Neutrophil (primary cell): ENCODE data around the gene TEX14.

ENCODE experiments used
- H3K27ac ChIP-seq: fragments of 200-600 bp; sonication (generic); 2 replicates; pipeline ENCODE4 v1.5.1; 2016; ENCODE audit warnings: mild to moderate bottlenecking, moderate library complexity
- H3K27me3 ChIP-seq: fragments of 200-600 bp; sonication (generic); 2 replicates; pipeline ENCODE4 v1.6.0; 2016; ENCODE audit warnings: mild to moderate bottlenecking
- H3K36me3 ChIP-seq: fragments of 200-600 bp; sonication (generic); 2 replicates; pipeline ENCODE4 v1.5.1; 2017
- H3K4me1 ChIP-seq, 2 experiments: fragments of 200-600 bp in 1 of 2; sonication (generic) in 1 of 2; 1 replicate in 1 of 2; 2 replicates in 1 of 2; pipeline versions ENCODE4 v1.5.1 to v1.6.1; 2013 to 2016; ENCODE audit warnings: low read depth in 1 of 2, low read length in 1 of 2, mild to moderate bottlenecking in 1 of 2, moderate library complexity in 1 of 2; ENCODE audit not compliant: control insufficient read depth in 1 of 2, insufficient read depth in 1 of 2
- H3K4me3 ChIP-seq, 2 experiments: fragments of 200-600 bp in 1 of 2; sonication (generic) in 1 of 2; 1 replicate in 1 of 2; 2 replicates in 1 of 2; pipeline ENCODE4 v1.5.1; 2013 to 2016; ENCODE audit warnings: low read depth in 1 of 2, low read length in 1 of 2, mild to moderate bottlenecking in 1 of 2, moderate library complexity in 1 of 2
- H3K9me3 ChIP-seq: fragments of 200-600 bp; sonication (generic); 2 replicates; pipeline ENCODE4 v1.5.1; 2016
- TF ChIP-seq, protein P1 (sequence below): fragments of 200-600 bp; sonication (generic); IDR thresholded peaks from 2 replicates; pipeline ENCODE4 v1.5.1; 2016; ENCODE audit warnings: antibody characterized with exemption

Gene TEX14

DNA sequence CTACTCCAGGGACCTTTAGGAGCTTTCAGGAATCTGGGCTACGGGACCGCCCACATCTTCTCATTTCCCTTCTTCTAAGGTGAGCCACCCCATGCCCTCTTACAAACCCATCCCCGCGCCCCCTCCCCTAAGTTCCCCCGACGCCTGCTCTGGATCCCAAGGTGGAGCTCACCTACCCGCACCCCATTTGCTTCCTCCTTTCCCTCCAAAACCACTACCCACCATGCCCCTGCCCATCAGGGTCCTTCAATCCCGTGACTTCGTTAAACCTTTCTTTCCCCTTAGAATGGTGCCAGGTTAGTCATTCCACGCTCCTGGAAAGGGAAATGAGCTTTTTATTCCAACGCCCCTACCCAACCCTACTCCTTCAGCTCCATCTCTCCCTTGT lies 177.1 kb downstream of the TEX14 start:
- H3K27ac ChIP-seq = peak overlapping the region; percentile 95
- no peaks in the 10 kb centered on the region for H3K27me3 ChIP-seq
- TF ChIP-seq, protein P1, sequence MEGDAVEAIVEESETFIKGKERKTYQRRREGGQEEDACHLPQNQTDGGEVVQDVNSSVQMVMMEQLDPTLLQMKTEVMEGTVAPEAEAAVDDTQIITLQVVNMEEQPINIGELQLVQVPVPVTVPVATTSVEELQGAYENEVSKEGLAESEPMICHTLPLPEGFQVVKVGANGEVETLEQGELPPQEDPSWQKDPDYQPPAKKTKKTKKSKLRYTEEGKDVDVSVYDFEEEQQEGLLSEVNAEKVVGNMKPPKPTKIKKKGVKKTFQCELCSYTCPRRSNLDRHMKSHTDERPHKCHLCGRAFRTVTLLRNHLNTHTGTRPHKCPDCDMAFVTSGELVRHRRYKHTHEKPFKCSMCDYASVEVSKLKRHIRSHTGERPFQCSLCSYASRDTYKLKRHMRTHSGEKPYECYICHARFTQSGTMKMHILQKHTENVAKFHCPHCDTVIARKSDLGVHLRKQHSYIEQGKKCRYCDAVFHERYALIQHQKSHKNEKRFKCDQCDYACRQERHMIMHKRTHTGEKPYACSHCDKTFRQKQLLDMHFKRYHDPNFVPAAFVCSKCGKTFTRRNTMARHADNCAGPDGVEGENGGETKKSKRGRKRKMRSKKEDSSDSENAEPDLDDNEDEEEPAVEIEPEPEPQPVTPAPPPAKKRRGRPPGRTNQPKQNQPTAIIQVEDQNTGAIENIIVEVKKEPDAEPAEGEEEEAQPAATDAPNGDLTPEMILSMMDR = no peak

DNA sequence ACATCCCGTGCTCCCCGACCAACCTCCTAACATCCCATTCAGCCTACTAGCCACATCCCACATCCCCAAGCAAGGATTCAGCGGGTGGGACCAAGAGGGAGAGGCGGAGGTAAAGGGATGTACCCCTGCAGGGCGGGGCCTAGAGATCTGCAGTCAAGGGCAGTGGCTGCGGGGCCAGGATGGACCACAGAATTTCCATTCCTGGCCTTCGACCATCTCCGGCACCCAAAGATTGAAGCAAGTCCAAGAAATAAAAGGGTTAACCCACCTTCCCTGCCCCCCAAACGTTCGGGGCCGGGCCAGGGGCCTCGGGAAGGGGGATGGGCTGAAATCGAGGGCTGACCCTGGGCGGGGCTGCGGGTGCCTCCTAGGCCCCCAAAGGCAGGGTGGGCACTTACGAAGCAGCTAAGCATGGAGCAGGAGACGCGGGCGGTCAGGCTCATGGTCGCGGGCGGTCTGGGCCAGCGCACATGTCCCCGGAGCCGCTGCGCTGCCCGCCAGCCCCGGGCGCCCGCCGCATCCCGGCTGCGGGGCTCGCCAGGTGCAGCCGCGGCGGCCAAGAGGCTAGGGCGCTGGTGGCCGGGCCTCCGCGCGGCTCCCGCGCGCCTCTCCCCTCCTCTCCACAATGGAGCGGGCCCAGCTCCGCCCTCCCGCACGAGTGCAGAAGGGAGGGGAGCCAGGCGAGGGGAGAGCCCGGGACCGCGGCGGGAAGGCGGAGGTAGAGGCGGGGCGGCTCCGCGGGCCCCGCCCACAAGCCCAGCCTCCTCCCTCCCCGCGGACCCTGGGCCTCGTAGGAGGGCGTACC lies 177.7 kb downstream of the TEX14 start, which contains the start of gene MTMR4:
Gene MTMR4 (minus strand): TSS at position 674 of the 805 bp plus-strand sequence. CDS start 231 bp downstream, at position 443.
- Histone ChIP-seq H3K27me3 (no peaks in the 10 kb centered on the region), H3K4me1 (peaks cover 53% of the 10 kb centered on the region in 2 experiments), H3K27ac (peak within 1 kb of the TSS; percentile 95), H3K4me3 (peak within 1 kb of the TSS; percentile 66 to 70), H3K9me3 (no peaks in the 10 kb centered on the region), H3K36me3 (peaks cover 37% of the 10 kb centered on the region)
- TF ChIP-seq, protein P1 = no peak

More for the DNA sequence above, 177.1 kb downstream of the TEX14 start:
- H3K4me3 ChIP-seq = peak overlapping the region; percentile 66 to 70
- H3K9me3 ChIP-seq = no peaks in the 10 kb centered on the region
- H3K4me1 ChIP-seq = peaks cover 53 to 56% of the 10 kb centered on the region in 2 experiments
- H3K36me3 ChIP-seq = peaks cover 31% of the 10 kb centered on the region

DNA sequence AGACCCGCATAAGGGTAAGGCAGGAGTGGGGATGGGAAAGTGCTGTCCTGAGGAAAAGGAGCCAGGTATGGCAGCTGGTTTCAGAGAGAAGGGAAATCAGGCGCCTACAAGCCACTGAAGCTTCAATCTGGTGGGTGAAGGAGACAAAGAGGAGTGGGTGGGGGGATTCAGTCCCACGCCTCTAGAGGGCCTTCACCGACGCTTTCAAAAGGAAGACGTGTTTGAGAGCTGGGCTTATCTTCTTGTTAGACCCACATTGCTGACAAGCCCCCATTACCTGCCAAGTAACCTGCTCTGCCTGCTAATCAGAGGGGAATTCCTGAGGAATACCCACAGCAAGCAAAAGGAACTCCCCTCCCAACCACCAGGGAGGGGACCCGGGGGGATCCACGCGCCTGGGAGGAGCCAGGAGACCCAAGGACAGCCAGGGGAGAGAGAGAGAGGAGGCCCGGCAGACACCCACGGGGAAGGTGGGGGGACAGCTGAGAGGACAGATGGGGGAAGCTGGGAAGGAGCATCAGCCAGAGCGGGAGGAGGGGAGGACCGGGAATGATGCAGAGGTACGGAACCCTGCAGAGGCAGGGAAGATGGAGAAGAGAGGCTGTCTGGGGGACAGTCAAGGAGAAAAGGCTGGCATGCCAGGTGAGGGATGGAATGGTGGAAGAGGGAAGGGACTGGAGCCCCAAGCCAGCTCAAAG lies 178.4 kb downstream of the TEX14 start:
- no peaks in the 10 kb centered on the region for H3K27me3 ChIP-seq
- TF ChIP-seq, protein P1 = no peak
- peaks cover 45% of the 10 kb centered on the region in 2 experiments for H3K4me1 ChIP-seq
- no peak overlapping the region for H3K27ac ChIP-seq
- H3K9me3 ChIP-seq = no peaks in the 10 kb centered on the region
- H3K4me3 ChIP-seq = peak overlapping the region; percentile 66 to 70
- peaks cover 44% of the 10 kb centered on the region for H3K36me3 ChIP-seq

DNA sequence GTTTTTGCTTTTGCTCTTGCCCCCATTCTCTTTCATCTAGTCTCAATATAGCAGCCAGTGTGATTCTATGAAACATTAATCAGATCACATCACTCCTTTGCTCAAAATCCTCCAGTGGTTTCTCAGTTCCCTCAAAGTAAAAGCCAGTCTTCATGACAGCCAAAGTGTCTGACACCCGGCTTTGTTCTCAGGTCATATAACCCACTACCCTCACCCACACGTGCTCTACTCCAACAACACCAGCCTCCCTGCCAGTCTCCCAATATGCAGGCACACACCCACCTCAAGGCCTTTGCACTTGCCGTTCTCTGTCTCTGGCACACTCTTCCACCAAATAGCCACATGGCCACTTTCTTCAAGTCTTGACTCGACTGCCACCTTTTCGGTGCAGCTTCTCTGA lies 181.8 kb downstream of the TEX14 start:
- TF ChIP-seq, protein P1 = no peak
- Histone ChIP-seq H3K36me3 (peaks cover 62% of the 10 kb centered on the region), H3K27me3 (no peaks in the 10 kb centered on the region), H3K4me1 (peaks cover 47 to 51% of the 10 kb centered on the region in 2 experiments), H3K27ac (no peak overlapping the region), H3K4me3 (no peak overlapping the region), H3K9me3 (no peaks in the 10 kb centered on the region)

DNA sequence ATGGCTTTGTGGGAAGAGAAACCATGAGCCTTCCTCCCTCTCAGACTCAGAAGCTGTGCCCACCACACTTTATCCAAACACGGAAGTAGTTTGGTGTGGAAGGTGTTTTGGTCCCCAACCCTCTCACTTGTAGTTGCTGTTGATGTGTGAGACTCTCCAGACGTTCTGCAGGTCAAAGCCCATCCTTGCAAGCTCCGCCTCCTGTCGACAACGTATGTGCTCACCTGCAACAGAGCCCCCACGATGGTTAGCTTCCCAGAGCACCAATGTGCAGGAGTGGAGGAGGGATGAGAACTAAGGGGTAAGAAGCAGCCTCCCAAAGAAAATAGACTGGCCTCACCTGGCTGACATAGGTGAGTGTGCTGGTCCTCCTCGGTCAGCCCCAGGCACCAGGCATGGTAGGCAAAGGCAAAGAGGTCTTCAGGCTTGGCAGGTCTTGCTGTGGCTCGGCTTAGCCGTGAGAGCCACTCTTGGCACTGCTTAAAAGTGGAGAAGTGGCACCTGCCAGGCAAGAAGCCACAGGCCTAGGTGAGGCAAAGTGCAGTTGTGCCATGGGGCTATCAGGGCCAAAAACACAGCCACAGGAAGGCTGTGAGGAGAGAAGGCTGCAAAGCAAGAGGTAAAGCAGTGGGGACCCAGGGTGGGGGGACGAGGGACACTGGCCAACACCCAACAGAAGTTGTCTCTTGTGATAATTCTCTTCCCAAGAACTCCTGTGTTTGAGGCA lies 183.3 kb downstream of the TEX14 start:
- Histone ChIP-seq H3K27ac (peak overlapping the region; percentile 81), H3K36me3 (peaks cover 64% of the 10 kb centered on the region), H3K4me1 (peaks cover 49 to 55% of the 10 kb centered on the region in 2 experiments), H3K4me3 (no peak overlapping the region), H3K9me3 (no peaks in the 10 kb centered on the region), H3K27me3 (no peaks in the 10 kb centered on the region)
- TF ChIP-seq, protein P1 = no peak
